Cardiac muscle cell (in vitro differentiated cells and primary cell): ENCODE measurements around the gene RYR3. TPM values are rescaled to one million over a fixed set of nuclear protein-coding genes. Genes with fewer than 3 reads are reported as not detected.
A peak's percentile ranks its signal among the peaks of the same experiment; 100 is the strongest.

Source experiments
- DNase-seq, 2 donors: peaks; one replicate each; pipeline versions ENCODE4 v3.0.0 to v3.0.0-alpha.2; 2010 to 2017; ENCODE audit warnings: low read depth in 1 of 2, low spot score in 1 of 2
- H3K27ac ChIP-seq: fragments of 200-600 bp; sonication (generic); 2 replicates; pipeline ENCODE4 v1.5.1; 2016
- H3K27me3 ChIP-seq: fragments of 200-600 bp; sonication (generic); 2 replicates; pipeline ENCODE4 v1.6.0; 2016; ENCODE audit warnings: control low read depth
- H3K36me3 ChIP-seq: fragments of 200-600 bp; sonication (generic); 2 replicates; pipeline ENCODE4 v1.5.1; 2016; ENCODE audit warnings: control low read depth
- H3K4me1 ChIP-seq: fragments of 200-600 bp; sonication (generic); 2 replicates; pipeline ENCODE4 v1.8.1; 2017; ENCODE audit warnings: low read depth, mild to moderate bottlenecking, mixed run types
- H3K4me3 ChIP-seq: fragments of 200-600 bp; sonication (generic); 2 replicates; pipeline ENCODE4 v1.5.1; 2016; ENCODE audit warnings: mild to moderate bottlenecking
- H3K9me3 ChIP-seq: fragments of 200-600 bp; sonication (generic); 2 replicates; pipeline ENCODE4 v1.5.1; 2017; ENCODE audit warnings: low read depth, mild to moderate bottlenecking, control low read depth
- polyA plus RNA-seq: library from polyadenylated mRNA; unstranded; fragments of >200 nt; fragmentation: Nextera tagmentation; extraction: Ambion mirVana; gene quantifications from 2 replicates; pipeline ENCODE4 v1.2.1, GENCODE V29; 2016
- total RNA-seq: library from RNA; depleted of rRNA; stranded (reverse); fragments of >200 nt; gene quantifications from 2 replicates; pipeline ENCODE4 v1.2.3, GENCODE V29; 2016
- TF ChIP-seq, protein P1 (sequence below): IDR thresholded peaks from 2 replicates; pipeline ENCODE4 v1.5.1; 2012; ENCODE audit warnings: low read depth, mild to moderate bottlenecking, low read length

The RYR3 gene
- total and polyA plus RNA-seq, 2 experiments from 2014 or later, result 0.39 to 0.54 TPM

DNA sequence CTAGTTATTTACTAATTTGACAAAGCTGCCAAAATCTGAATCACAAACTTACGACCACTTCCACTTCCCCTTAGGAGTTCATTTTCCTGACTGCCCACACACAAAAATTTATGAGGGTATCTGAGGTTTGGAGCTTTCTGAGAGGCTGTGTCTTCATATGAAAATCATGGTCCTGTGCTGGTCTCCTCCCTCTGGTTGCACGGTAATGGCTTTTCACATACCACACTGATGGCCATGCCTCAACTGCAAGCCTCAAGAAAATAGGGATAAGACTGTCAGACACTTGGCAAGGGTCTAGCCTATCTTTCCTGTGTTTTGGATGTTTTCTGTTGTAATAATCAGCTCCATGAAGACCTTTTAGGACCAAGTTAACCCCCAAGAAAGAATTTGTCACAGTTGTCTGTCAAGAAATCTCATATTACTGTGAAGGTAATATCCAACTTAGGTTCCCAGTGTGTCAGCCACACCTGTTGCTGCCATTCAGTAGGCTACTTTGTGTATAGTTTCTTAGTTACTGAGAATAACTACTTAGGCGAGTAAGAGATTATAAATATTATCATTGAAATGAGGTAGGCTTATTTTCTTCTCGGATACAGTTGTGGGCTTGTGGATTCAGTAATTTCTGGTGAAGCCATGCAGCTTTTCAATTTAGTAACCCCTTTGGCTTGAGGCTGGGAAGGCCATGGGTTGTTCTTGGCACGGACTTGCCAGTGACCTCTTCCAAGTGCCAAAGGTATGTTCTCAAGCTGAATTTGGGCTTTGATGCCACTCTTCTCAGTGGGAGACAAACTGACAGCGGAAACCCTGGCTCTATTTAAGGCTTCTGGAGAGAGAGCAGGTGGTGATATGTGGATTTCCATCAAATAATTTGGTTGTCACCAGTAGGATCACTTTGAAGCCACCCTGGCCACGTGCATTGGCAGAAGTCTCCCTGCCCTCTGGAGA is 101.1 kb downstream of the RYR3 start:
- no peak for DNase-seq
- H3K27me3 ChIP-seq, result no peaks in the 10 kb centered on the region
- peaks cover 6% of the 10 kb centered on the region for H3K4me1 ChIP-seq
- no peak overlapping the region for H3K27ac ChIP-seq
- no peaks in the 10 kb centered on the region for H3K9me3 ChIP-seq
- TF ChIP-seq, protein P1, sequence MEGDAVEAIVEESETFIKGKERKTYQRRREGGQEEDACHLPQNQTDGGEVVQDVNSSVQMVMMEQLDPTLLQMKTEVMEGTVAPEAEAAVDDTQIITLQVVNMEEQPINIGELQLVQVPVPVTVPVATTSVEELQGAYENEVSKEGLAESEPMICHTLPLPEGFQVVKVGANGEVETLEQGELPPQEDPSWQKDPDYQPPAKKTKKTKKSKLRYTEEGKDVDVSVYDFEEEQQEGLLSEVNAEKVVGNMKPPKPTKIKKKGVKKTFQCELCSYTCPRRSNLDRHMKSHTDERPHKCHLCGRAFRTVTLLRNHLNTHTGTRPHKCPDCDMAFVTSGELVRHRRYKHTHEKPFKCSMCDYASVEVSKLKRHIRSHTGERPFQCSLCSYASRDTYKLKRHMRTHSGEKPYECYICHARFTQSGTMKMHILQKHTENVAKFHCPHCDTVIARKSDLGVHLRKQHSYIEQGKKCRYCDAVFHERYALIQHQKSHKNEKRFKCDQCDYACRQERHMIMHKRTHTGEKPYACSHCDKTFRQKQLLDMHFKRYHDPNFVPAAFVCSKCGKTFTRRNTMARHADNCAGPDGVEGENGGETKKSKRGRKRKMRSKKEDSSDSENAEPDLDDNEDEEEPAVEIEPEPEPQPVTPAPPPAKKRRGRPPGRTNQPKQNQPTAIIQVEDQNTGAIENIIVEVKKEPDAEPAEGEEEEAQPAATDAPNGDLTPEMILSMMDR, result no peak
- H3K36me3 ChIP-seq, result no peaks in the 10 kb centered on the region
- H3K4me3 ChIP-seq, result no peak overlapping the region

DNA sequence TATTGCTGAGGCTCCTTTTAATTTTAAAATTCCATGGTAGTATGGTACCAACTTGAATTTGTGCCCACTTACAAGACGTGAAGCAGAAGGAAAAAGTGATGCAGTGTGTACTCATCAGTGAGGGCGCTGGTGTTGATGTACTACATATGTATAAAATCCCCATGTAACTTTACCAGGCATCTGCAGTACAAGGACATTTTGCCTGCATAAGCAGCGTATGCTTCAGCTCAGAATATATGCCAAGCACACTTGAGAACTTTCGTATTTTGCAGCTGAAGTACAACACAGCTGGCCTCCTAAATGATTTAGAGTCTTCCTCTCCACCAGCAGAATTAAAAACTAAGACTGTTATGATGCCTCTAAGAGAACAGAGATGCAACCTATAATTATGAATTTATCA is 108.9 kb downstream of the RYR3 start:
- no peaks in the 10 kb centered on the region for H3K36me3 ChIP-seq
- H3K27me3 ChIP-seq, result no peaks in the 10 kb centered on the region
- no peak for DNase-seq
- no peak overlapping the region for H3K27ac ChIP-seq
- TF ChIP-seq, protein P1, result no peak
- no peaks in the 10 kb centered on the region for H3K4me1 ChIP-seq
- no peaks in the 10 kb centered on the region for H3K9me3 ChIP-seq
- no peak overlapping the region for H3K4me3 ChIP-seq

GRCh38 chr15:33424025-33424424 is 113.3 kb downstream of the RYR3 start:
- Histone ChIP-seq H3K4me3 (no peak overlapping the region), H3K27ac (no peak overlapping the region), H3K4me1 (no peaks in the 10 kb centered on the region), H3K27me3 (no peaks in the 10 kb centered on the region), H3K36me3 (no peaks in the 10 kb centered on the region), H3K9me3 (no peaks in the 10 kb centered on the region)
- no peak for DNase-seq
- TF ChIP-seq, protein P1, result no peak

DNA sequence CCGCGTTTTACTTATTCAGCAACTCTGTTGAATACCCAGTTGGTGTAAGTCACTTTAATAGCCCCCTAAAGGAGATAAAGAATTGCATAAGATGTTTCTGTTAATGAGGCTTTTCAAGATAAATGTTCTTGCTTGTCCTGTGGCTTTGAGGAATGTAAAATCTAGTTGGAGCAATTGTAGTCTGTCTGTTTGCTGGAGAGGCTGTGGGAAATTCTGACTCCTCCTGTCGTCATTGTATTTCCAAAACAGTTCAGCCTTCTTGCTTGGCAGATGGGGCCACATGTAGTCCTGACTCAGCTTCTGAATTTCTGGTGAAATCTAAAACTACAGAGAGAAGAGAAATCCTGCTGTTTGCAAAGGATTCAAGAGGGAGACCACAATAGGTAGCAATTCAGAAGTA is 114.4 kb downstream of the RYR3 start:
- peak in 1 of 2 donors; percentile 54 for DNase-seq
- Histone ChIP-seq H3K4me1 (no peaks in the 10 kb centered on the region), H3K36me3 (no peaks in the 10 kb centered on the region), H3K27me3 (no peaks in the 10 kb centered on the region), H3K9me3 (no peaks in the 10 kb centered on the region), H3K4me3 (no peak overlapping the region), H3K27ac (no peak overlapping the region)
- TF ChIP-seq, protein P1, result no peak

DNA sequence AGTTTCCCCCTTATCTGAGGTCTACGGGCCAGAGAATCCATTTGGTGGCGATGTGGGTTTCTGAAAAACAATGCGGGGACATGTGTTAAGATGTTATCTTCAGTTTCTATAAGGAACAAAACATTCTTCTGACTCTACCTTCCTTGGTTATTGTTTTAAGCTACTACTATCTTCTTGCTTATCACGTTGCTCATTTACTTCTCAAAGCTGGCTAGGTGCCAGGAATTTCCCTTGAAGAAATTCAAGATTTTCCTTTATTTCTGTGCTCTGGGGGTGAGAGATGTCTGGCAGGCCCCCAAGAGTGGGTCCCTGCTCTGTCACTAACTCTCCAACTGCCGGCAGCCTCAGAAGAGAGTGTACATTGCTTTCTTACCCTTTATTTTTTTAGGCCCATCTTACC is 119.8 kb downstream of the RYR3 start:
- Histone ChIP-seq H3K4me3 (no peak overlapping the region), H3K27me3 (no peaks in the 10 kb centered on the region), H3K9me3 (no peaks in the 10 kb centered on the region), H3K4me1 (no peaks in the 10 kb centered on the region), H3K36me3 (no peaks in the 10 kb centered on the region), H3K27ac (no peak overlapping the region)
- TF ChIP-seq, protein P1, result no peak
- no peak for DNase-seq
